Hepatocyte (in vitro differentiated cells): ENCODE data around the gene KIRREL3.

Experiments used
- CTCF ChIP-seq: fragments of 200-600 bp; sonication (generic); IDR thresholded peaks from 2 replicates; pipeline ENCODE4 v1.5.1; 2016; ENCODE audit warnings: antibody characterized with exemption, mild to moderate bottlenecking; ENCODE audit not compliant: poor library complexity
- EZH2phosphoT487 ChIP-seq: fragments of 200-600 bp; sonication (generic); IDR thresholded peaks from one replicate; pipeline ENCODE4 v1.6.1; 2018; ENCODE audit warnings: antibody characterized with exemption, mild to moderate bottlenecking, low read depth, moderate library complexity; ENCODE audit not compliant: unreplicated experiment, severe bottlenecking

- TF ChIP-seq CTCF (no peak), EZH2phosphoT487 (no peak)
Measured at GRCh38 chr11:126640186-126640585, 360.4 kb downstream of the KIRREL3 start.
